CD4-positive, alpha-beta T cell treated with Interleukin-10 for 1 hour (primary cell): ENCODE results near the gene SGO2.
"Not testable (repeated sequence)": the region's sequence is repeated elsewhere in the genome, so short reads cannot be mapped to it uniquely, and the experiment has no call there.

Experiments used
- DNase-seq: peaks from one replicate; pipeline ENCODE4 v3.0.0-alpha.2; 2020

SGO2 gene

GRCh38 chr2:200624026-200624425, 98.0 kb downstream of the SGO2 start:
- no peak for DNase-seq

GRCh38 chr2:200624658-200625057, 98.7 kb downstream of the SGO2 start:
- no peak for DNase-seq

GRCh38 chr2:200625282-200625681, 99.3 kb downstream of the SGO2 start:
- DNase-seq, result no peak

- DNase-seq, result no peak
These were observed 100.0 kb downstream of the SGO2 start for GRCh38 chr2:200625958-200626363.

- no peak for DNase-seq
These were observed 101.2 kb downstream of the SGO2 start for GRCh38 chr2:200627110-200627770.

GRCh38 chr2:200628461-200628860, 102.5 kb downstream of the SGO2 start:
- DNase-seq, result not testable (repeated sequence)

GRCh38 chr2:200631287-200631686, 105.3 kb downstream of the SGO2 start:
- DNase-seq, result no peak
